IMR-90 (cell line): ENCODE results near the gene DCHS1. TPM values are rescaled to one million over a fixed set of nuclear protein-coding genes. Genes with fewer than 3 reads are reported as not detected.

Experiments
- ATAC-seq: fragments of 200-7000 bp; cut with Tn5 transposase; 2 replicates; pipeline ENCODE4 v1.9.1; 2020; ENCODE audit warnings: low read depth, mild to moderate bottlenecking, moderate library complexity
- BruUV-seq: library from RNA; stranded (reverse); fragments of 400-500 nt; replicated peaks from 2 replicates; lab custom pipeline; 2021; lab: Mats Ljungman, UMichigan
- CTCF ChIA-PET: fragments of 300-600 bp; formaldehyde crosslinking; extraction: SDS; loops from one replicate; lab custom pipeline; 2021; ENCODE audit warnings: antibody characterized with exemption; lab: Yijun Ruan, JAX
- POLR2A ChIA-PET: fragments of 300-600 bp; sonication (Branson Sonifier 250); formaldehyde crosslinking; loops from one replicate; lab custom pipeline; 2022; ENCODE audit warnings: antibody characterized with exemption; ENCODE audit not compliant: unreplicated experiment; lab: Charles Lee
- DNase-seq: peaks from one replicate; pipeline ENCODE4 v3.0.0; 2013
- H2AFZ ChIP-seq: replicated peaks from 2 replicates; pipeline ENCODE3; 2013; ENCODE audit warnings: low read length, mild to moderate bottlenecking; ENCODE audit not compliant: poor library complexity
- H2AK5ac ChIP-seq: 2 replicates; pipeline ENCODE4 v1.6.1; 2013; ENCODE audit warnings: low read depth, low read length, inconsistent platforms
- H2AK9ac ChIP-seq: replicated peaks from 2 replicates; pipeline ENCODE3; 2013; ENCODE audit warnings: mild to moderate bottlenecking, low read depth, low read length, moderate library complexity; ENCODE audit not compliant: poor library complexity
- H2BK120ac ChIP-seq: 2 replicates; pipeline ENCODE4 v1.6.1; 2013; ENCODE audit warnings: low read depth, low read length, inconsistent platforms
- H2BK15ac ChIP-seq: 3 replicates; pipeline ENCODE4 v1.6.1; 2013; ENCODE audit warnings: low read depth, low read length, inconsistent platforms
- H2BK20ac ChIP-seq: 2 replicates; pipeline ENCODE4 v1.6.1; 2013; ENCODE audit warnings: low read depth, mild to moderate bottlenecking, inconsistent platforms, low read length, moderate library complexity
- H2BK5ac ChIP-seq: 2 replicates; pipeline ENCODE4 v1.6.1; 2013; ENCODE audit warnings: mild to moderate bottlenecking, low read depth, low read length, inconsistent platforms; ENCODE audit not compliant: poor library complexity, severe bottlenecking
- H3K14ac ChIP-seq: replicated peaks from 2 replicates; pipeline ENCODE4 v1.6.1; 2013; ENCODE audit warnings: low read depth, low read length, inconsistent platforms
- H3K18ac ChIP-seq: 2 replicates; pipeline ENCODE4 v1.6.1; 2013; ENCODE audit warnings: low read depth, low read length, control low read depth
- H3K23ac ChIP-seq: 2 replicates; pipeline ENCODE4 v1.6.1; 2013; ENCODE audit warnings: low read depth, low read length, inconsistent platforms
- H3K27ac ChIP-seq: 2 replicates; pipeline ENCODE4 v1.5.1; 2013; ENCODE audit warnings: mild to moderate bottlenecking, control low read depth, low read length; ENCODE audit not compliant: insufficient read depth
- H3K27me3 ChIP-seq: 2 replicates; pipeline ENCODE4 v1.6.1; 2013; ENCODE audit warnings: low read length; ENCODE audit not compliant: control insufficient read depth, insufficient read depth
- H3K36me3 ChIP-seq: 2 replicates; pipeline ENCODE4 v1.6.1; 2013; ENCODE audit warnings: low read length, mixed read lengths; ENCODE audit not compliant: control insufficient read depth, insufficient read depth
- H3K4ac ChIP-seq: 2 replicates; pipeline ENCODE4 v1.6.1; 2013; ENCODE audit warnings: low read depth, low read length, inconsistent platforms
- H3K4me1 ChIP-seq: 2 replicates; pipeline ENCODE4 v1.6.1; 2013; ENCODE audit warnings: low read length, mixed read lengths; ENCODE audit not compliant: control insufficient read depth, insufficient read depth
- H3K4me2 ChIP-seq: 2 replicates; pipeline ENCODE4 v1.6.1; 2013; ENCODE audit warnings: low read depth, mild to moderate bottlenecking, control low read depth, low read length, moderate library complexity
- H3K4me3 ChIP-seq: 2 replicates; pipeline ENCODE4 v1.5.1; 2013; ENCODE audit warnings: low read depth, mild to moderate bottlenecking, control low read depth, low read length, moderate library complexity; ENCODE audit not compliant: insufficient read depth
- H3K56ac ChIP-seq: 2 replicates; pipeline ENCODE4 v1.6.1; 2013; ENCODE audit warnings: low read length, inconsistent platforms; ENCODE audit not compliant: insufficient read depth; ENCODE audit errors: extremely low read depth
- H3K79me1 ChIP-seq, 2 experiments: 2 replicates each; pipeline ENCODE4 v1.6.1; 2013; ENCODE audit warnings: low read length in 2 of 2, inconsistent platforms in 1 of 2, low read depth in 1 of 2
- H3K9ac ChIP-seq: 2 replicates; pipeline ENCODE4 v1.6.1; 2013; ENCODE audit warnings: low read depth, low read length, control low read depth
- H3K9me1 ChIP-seq: 2 replicates; pipeline ENCODE4 v1.6.1; 2013; ENCODE audit warnings: low read length, inconsistent platforms; ENCODE audit not compliant: insufficient read depth
- H3K9me3 ChIP-seq: 2 replicates; pipeline ENCODE4 v1.6.1; 2013; ENCODE audit warnings: low read length; ENCODE audit not compliant: control insufficient read depth, insufficient read depth
- H4K20me1 ChIP-seq: 2 replicates; pipeline ENCODE4 v1.6.1; 2013; ENCODE audit warnings: low read length, inconsistent platforms; ENCODE audit not compliant: insufficient read depth
- H4K5ac ChIP-seq: 2 replicates; pipeline ENCODE4 v1.6.1; 2013; ENCODE audit warnings: mild to moderate bottlenecking, low read depth, low read length, control low read depth
- H4K8ac ChIP-seq, 2 experiments: 2 replicates each; pipeline ENCODE4 v1.6.1; 2013; ENCODE audit warnings: low read depth in 2 of 2, low read length in 2 of 2, control low read depth in 1 of 2, inconsistent platforms in 1 of 2
- H4K91ac ChIP-seq: 2 replicates; pipeline ENCODE4 v1.6.1; 2013; ENCODE audit warnings: low read depth, low read length, inconsistent platforms; ENCODE audit not compliant: insufficient read depth
- CTCF ChIP-seq: conservative IDR thresholded peaks from 2 replicates; pipeline ENCODE4 v1.5.1; 2012; ENCODE audit warnings: mild to moderate bottlenecking, low read depth, low read length, improper control_type of control experiment
- RFX5 ChIP-seq: IDR thresholded peaks from 2 replicates; pipeline ENCODE4 v1.8.0; 2012; ENCODE audit warnings: low read depth, mild to moderate bottlenecking, low read length, moderate library complexity
- SMC3 ChIP-seq: fragments of 150-350 bp; IDR thresholded peaks from 2 replicates; pipeline ENCODE4 v1.6.1; 2016; ENCODE audit warnings: low read depth, mild to moderate bottlenecking, antibody characterized with exemption, low read length, moderate library complexity
- WGBS, 2 experiments: methylation state at CpG; one replicate each; pipeline versions ENCODE4 v1.1.5 to v1.1.7; 2013; ENCODE audit warnings: missing lambda C conversion rate in 2 of 2; ENCODE audit not compliant: insufficient read length in 1 of 2; ENCODE audit errors: extremely low coverage in 2 of 2; 5-methylcytosine and 5-hydroxymethylcytosine counted together
- dilution Hi-C: fragments of 300-500 bp; cut with HindIII; formaldehyde crosslinking; loops from one replicate; pipeline ENCODE4 v1.14.3; 2018; ENCODE audit warnings: low sequenced_read_pairs; ENCODE audit not compliant: unreplicated experiment
- in situ Hi-C: fragments of 300-500 bp; cut with MboI; formaldehyde crosslinking; loops from 3 replicates; pipeline ENCODE4 v1.14.3; 2019; ENCODE audit warnings: low sequenced_read_pairs, inconsistent platforms, mixed read lengths
- intact Hi-C: fragments of 100-400 bp; cut with micrococcal nuclease; formaldehyde crosslinking; loops from 2 replicates; pipeline ENCODE4 v1.10.0; 2022
- polyA plus RNA-seq, 3 experiments: library from polyadenylated mRNA; depleted of rRNA; stranded (reverse); fragments of >200 nt; gene quantifications; 2 replicates each; pipeline ENCODE4 v1.2.3, GENCODE V29; 2012; ENCODE audit warnings: low replicate concordance in 1 of 3
- total RNA-seq: library from RNA; depleted of rRNA; stranded (reverse); fragments of >200 nt; gene quantifications from 2 replicates; pipeline ENCODE4 v1.2.3, GENCODE V29; 2012

DCHS1 gene
- total and polyA plus RNA-seq, 2 of the 4 experiments (the other 2 are of a cell fraction): 1.4 to 3.3 TPM

- dilution Hi-C loops: no loop called here
- TF ChIP-seq RFX5 (no peak), CTCF (peak; percentile 46), SMC3 (peak; percentile 40)
- CTCF ChIA-PET: no interaction called here
- intact Hi-C loops: no loop called here
- H3K14ac ChIP-seq: no peak overlapping the region
- no peak overlapping the region for H4K5ac ChIP-seq
- H3K9me3 ChIP-seq: no peaks in the 10 kb centered on the region
- no peak overlapping the region for H3K4ac ChIP-seq
- H2AK9ac ChIP-seq: no peak overlapping the region
- H3K36me3 ChIP-seq: no peaks in the 10 kb centered on the region
- no TSS peak for BruUV-seq
- no peak overlapping the region for H2BK120ac ChIP-seq
- no peak overlapping the region for H2BK20ac ChIP-seq
- peak; percentile 24 for DNase-seq
- no peak overlapping the region for H3K27ac ChIP-seq
- H3K27me3 ChIP-seq: no peaks in the 10 kb centered on the region
- 0 out of 2 replicates have a peak, but pooled peaks cover 6% of the 10 kb centered on the region for H3K9me1 ChIP-seq
- no peak overlapping the region for H3K56ac ChIP-seq
- no peak overlapping the region for H3K4me3 ChIP-seq
- no peak overlapping the region for H2AK5ac ChIP-seq
- peaks cover 2% of the 10 kb centered on the region; the same call in 1 of the 2 replicates for H3K4me1 ChIP-seq
- no peak overlapping the region for H3K23ac ChIP-seq
- ATAC-seq: peak; percentile 49
- H2AFZ ChIP-seq: peak overlapping the region; percentile 77
- no peak overlapping the region for H4K91ac ChIP-seq
- no peak overlapping the region; the same call in 2 of the 3 replicates for H2BK15ac ChIP-seq
- H4K8ac ChIP-seq: no peak overlapping the region; a peak in 1 of 4 replicates
- no peak overlapping the region for H3K18ac ChIP-seq
- H3K9ac ChIP-seq: no peak overlapping the region
- POLR2A ChIA-PET: no interaction called here
- no peak overlapping the region for H3K4me2 ChIP-seq
- no peak overlapping the region for H2BK5ac ChIP-seq
- WGBS, 2 experiments: no CpG with 5 or more reads among the region's 3 CpGs
- H4K20me1 ChIP-seq: no peaks in the 10 kb centered on the region
- in situ Hi-C loops: no loop called here
- H3K79me1 ChIP-seq: no peaks in the 10 kb centered on the region
These were observed 12.2 kb upstream of the DCHS1 start for GRCh38 chr11:6667733-6668374.
